Transverse colon (tissue), 3 donors: ENCODE measurements around the gene SRMS.

Source experiments
- CTCF ChIP-seq, 5 experiments: fragments of 200-600 bp in 3 of 5; fragments of 450-650 bp in 2 of 5; sonication (generic) in 3 of 5; IDR thresholded peaks; 1 replicate in 2 of 5; 2 replicates in 3 of 5; pipeline ENCODE4 v1.5.1; 2016 to 2017; ENCODE audit warnings: antibody characterized with exemption in 5 of 5, inconsistent platforms in 3 of 5, mild to moderate bottlenecking in 2 of 5, moderate library complexity in 1 of 5
- POLR2A ChIP-seq: fragments of 450-650 bp; IDR thresholded peaks from one replicate; pipeline ENCODE4 v1.6.1; 2016; ENCODE audit warnings: antibody characterized with exemption, mild to moderate bottlenecking, moderate library complexity

DNA sequence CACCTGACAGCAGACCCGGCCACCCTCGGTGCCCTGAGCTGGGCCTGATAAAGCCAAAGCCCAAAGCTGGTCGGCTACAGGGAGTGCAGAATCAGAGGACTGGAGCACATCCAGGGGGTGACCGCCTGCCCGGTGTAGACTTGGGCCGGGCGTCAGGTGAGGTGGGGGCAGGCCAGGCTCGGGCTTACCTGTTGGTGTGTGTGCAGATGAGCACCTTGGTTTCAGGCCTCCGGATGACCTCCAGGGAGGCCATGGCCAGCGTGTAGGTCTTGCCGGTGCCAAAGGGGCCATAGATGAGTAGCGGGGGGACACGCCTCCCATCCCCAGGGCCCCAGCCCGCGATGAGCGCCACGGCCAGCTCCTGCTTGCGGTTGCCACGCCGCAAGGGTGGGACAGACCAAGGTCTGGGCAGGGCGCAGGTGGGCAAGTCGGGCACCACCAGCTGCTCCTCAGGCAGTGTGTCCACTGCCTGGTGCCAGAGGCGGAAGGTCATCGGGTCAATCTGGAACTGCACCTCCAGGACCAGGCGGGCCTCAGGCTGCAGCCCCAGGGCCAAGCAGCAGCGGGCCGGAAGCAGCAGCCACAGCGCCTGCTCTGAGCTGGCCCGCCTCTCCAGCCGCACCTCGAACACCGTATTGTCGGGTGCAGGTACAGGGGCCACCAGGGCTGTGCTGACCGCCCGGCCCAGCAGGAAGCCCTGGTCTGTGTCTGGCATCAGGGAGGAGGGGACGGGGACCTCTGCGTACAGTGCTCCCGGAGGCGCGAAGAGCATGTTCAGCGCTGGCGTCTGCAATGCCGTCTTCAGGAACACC lies 20.8 kb upstream of the SRMS start:
- TF ChIP-seq CTCF (IDR thresholded peaks at IDR 0.05) (no peak), POLR2A (no peak)
